Measurements from ENCODE around the gene PYURF. TPM values are rescaled to one million over a fixed set of nuclear protein-coding genes. Genes with fewer than 3 reads are reported as not detected.

The PYURF gene
- total and polyA plus RNA-seq, 2 of the 4 experiments (the other 2 are of a cell fraction), result 40.2 to 43.4 TPM

DNA sequence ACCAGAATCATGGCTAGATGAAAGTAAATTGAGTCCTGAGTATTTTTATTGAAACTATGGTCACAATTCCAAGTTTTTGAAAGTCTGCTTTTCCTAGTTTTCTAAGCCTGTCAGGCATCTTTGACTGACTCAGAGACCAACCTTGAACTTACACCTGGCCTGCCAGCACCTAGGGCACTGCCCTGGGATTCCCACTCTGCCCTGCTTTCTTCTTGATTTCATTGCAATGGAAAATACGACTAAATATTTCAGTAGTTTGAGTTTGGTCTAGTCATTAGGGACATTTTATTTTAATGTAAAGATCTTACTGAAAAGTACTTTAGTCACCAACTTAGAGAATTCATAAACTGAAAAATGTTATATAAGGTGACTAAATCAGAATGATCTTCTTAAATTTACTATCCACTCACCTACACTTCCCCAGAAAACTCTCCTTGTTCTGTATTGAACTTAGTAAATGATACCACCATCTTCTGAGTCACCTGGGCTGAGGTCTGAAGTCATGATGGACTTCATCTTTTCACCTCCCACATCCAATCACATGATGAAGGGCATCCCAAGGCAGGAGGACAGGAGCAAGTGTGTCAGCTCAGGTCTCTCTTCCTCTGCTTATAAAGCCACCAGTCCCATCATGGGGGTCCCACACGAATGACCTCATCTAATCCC lies 11.6 kb upstream of the PYURF start:
- no peaks in the 10 kb centered on the region for H3K9me3 ChIP-seq (ENCODE audit: control insufficient read depth, insufficient read depth, low read length)
- no peaks in the 10 kb centered on the region for H3K36me3 ChIP-seq (ENCODE audit: control insufficient read depth, insufficient read depth, low read length)
- no peak for TF ChIP-seq CHD1 (IDR thresholded peaks at IDR 0.05; ENCODE audit: low read depth, low read length)
- TF ChIP-seq NFE2L2 (IDR thresholded peaks at IDR 0.05; ENCODE audit: low read depth, low read length), result no peak
- TF ChIP-seq, protein P1, sequence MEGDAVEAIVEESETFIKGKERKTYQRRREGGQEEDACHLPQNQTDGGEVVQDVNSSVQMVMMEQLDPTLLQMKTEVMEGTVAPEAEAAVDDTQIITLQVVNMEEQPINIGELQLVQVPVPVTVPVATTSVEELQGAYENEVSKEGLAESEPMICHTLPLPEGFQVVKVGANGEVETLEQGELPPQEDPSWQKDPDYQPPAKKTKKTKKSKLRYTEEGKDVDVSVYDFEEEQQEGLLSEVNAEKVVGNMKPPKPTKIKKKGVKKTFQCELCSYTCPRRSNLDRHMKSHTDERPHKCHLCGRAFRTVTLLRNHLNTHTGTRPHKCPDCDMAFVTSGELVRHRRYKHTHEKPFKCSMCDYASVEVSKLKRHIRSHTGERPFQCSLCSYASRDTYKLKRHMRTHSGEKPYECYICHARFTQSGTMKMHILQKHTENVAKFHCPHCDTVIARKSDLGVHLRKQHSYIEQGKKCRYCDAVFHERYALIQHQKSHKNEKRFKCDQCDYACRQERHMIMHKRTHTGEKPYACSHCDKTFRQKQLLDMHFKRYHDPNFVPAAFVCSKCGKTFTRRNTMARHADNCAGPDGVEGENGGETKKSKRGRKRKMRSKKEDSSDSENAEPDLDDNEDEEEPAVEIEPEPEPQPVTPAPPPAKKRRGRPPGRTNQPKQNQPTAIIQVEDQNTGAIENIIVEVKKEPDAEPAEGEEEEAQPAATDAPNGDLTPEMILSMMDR (conservative IDR thresholded peaks at IDR 0.05; ENCODE audit: low read depth, low read length), result no peak
- no peak for TF ChIP-seq RCOR1 (IDR thresholded peaks at IDR 0.05; ENCODE audit: insufficient replicate concordance, low read length)
- TF ChIP-seq SMC3 (IDR thresholded peaks at IDR 0.05; ENCODE audit: low read depth, low read length), result no peak
- TF ChIP-seq, protein P2, sequence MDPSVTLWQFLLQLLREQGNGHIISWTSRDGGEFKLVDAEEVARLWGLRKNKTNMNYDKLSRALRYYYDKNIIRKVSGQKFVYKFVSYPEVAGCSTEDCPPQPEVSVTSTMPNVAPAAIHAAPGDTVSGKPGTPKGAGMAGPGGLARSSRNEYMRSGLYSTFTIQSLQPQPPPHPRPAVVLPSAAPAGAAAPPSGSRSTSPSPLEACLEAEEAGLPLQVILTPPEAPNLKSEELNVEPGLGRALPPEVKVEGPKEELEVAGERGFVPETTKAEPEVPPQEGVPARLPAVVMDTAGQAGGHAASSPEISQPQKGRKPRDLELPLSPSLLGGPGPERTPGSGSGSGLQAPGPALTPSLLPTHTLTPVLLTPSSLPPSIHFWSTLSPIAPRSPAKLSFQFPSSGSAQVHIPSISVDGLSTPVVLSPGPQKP (IDR thresholded peaks at IDR 0.05; ENCODE audit: borderline replicate concordance, low read depth, low read length), result no peak
- no peak for TF ChIP-seq FOS (IDR thresholded peaks at IDR 0.05; ENCODE audit: low read depth, low read length)
- no peak for TF ChIP-seq MAFK (IDR thresholded peaks at IDR 0.05; ENCODE audit: low read depth, low read length)
- dilution Hi-C loops (cut with HindIII; ENCODE audit: low sequenced_read_pairs, unreplicated experiment) (no loop called here), in situ Hi-C loops (cut with MboI; ENCODE audit: low sequenced_read_pairs) (loop anchor here (5.0 to 25.0 kb wide), 2 partner anchors 122 to 277 kb away; no protein-coding TSS in a partner anchor), intact Hi-C loops (cut with micrococcal nuclease) (no loop called here)
- no peak overlapping the region for H4K5ac ChIP-seq (ENCODE audit: low read depth, low read length)
- H3K56ac ChIP-seq (ENCODE audit: extremely low read depth, insufficient read depth, low read length), result no peak overlapping the region; the same call in 1 of the 2 replicates
- peak overlapping the region; percentile 66; the same call in 1 of the 2 replicates for H4K91ac ChIP-seq (ENCODE audit: insufficient read depth, low read depth, low read length)
- no peaks in the 10 kb centered on the region for H3K27me3 ChIP-seq (ENCODE audit: control insufficient read depth, insufficient read depth, low read length)
- H2AFZ ChIP-seq (replicated peaks; ENCODE audit: low read length, poor library complexity), result peak overlapping the region; percentile 16
- peak overlapping the region; percentile 66 to 80 for H4K8ac ChIP-seq (ENCODE audit: low read depth in 2 of 2, low read length in 2 of 2)
- H3K23ac ChIP-seq (ENCODE audit: low read depth, low read length), result no peak overlapping the region; the same call in 1 of the 2 replicates
- no peak overlapping the region for H3K4me3 ChIP-seq (ENCODE audit: insufficient read depth, low read depth, low read length)
- no peak overlapping the region for H3K9ac ChIP-seq (ENCODE audit: low read depth, low read length)
- no CpG with 5 or more reads among the region's 2 CpGs for WGBS, 2 experiments (ENCODE audit: extremely low coverage in 2 of 2, insufficient read length in 1 of 2)
- BruUV-seq (replicated peaks), result no TSS peak
- no peak overlapping the region for H3K4me2 ChIP-seq (ENCODE audit: low read depth, low read length)
- H3K27ac ChIP-seq (ENCODE audit: insufficient read depth, low read length), result peak overlapping the region; percentile 67; the same call in 1 of the 2 replicates
- H3K4ac ChIP-seq (ENCODE audit: low read depth, low read length), result peak overlapping the region; percentile 84
- peak overlapping the region; percentile 94 for H2BK20ac ChIP-seq (ENCODE audit: low read depth, low read length)
- peak overlapping the region; percentile 24; the same call in 1 of the 2 replicates for H3K18ac ChIP-seq (ENCODE audit: low read depth, low read length)
- POLR2A ChIA-PET (ENCODE audit: unreplicated experiment), result interaction anchor here (0.6 kb wide), 1 partner anchor 12 kb away, joined by 3 read pairs; the partner anchor contains the start of gene PYURF
- H2BK5ac ChIP-seq (ENCODE audit: low read depth, low read length, poor library complexity, severe bottlenecking), result peak overlapping the region; percentile 48
- H4K20me1 ChIP-seq (ENCODE audit: insufficient read depth, low read length), result peaks cover 3% of the 10 kb centered on the region; the same call in 1 of the 2 replicates
- peak overlapping the region; percentile 95 for H2BK120ac ChIP-seq (ENCODE audit: low read depth, low read length)
- DNase-seq, result no peak
- peak overlapping the region; percentile 67 for H2AK9ac ChIP-seq (replicated peaks; ENCODE audit: low read depth, low read length, poor library complexity)
- peak overlapping the region; percentile 73; the same call in 2 of the 3 replicates for H2BK15ac ChIP-seq (ENCODE audit: low read depth, low read length)
- 0 out of 4 replicates have a peak, but pooled peaks cover 0 to 8% of the 10 kb centered on the region in 2 experiments for H3K79me1 ChIP-seq (ENCODE audit: low read depth in 1 of 2, low read length in 2 of 2)
- 0 out of 2 replicates have a peak, but pooled peaks cover 2% of the 10 kb centered on the region for H3K9me1 ChIP-seq (ENCODE audit: insufficient read depth, low read length)
- H3K14ac ChIP-seq (replicated peaks; ENCODE audit: low read depth, low read length), result peak overlapping the region; percentile 71
- ATAC-seq (ENCODE audit: low read depth), result no peak
- peak overlapping the region; percentile 83 for H2AK5ac ChIP-seq (ENCODE audit: low read depth, low read length)
- H3K4me1 ChIP-seq (ENCODE audit: control insufficient read depth, insufficient read depth, low read length), result peaks cover 4% of the 10 kb centered on the region
- CTCF ChIA-PET, result interaction anchor here (1.5 kb wide), 1 partner anchor 124 kb away, joined by 5 read pairs; no protein-coding TSS in a partner anchor
